IPS-11a (cell line): ENCODE results near the gene ATXN7L3.

ENCODE experiments used
- H3K4me3 ChIP-seq: one replicate; pipeline ENCODE4 v1.5.1; 2013; ENCODE audit warnings: low read depth, low read length, control low read depth

ATXN7L3 gene

DNA sequence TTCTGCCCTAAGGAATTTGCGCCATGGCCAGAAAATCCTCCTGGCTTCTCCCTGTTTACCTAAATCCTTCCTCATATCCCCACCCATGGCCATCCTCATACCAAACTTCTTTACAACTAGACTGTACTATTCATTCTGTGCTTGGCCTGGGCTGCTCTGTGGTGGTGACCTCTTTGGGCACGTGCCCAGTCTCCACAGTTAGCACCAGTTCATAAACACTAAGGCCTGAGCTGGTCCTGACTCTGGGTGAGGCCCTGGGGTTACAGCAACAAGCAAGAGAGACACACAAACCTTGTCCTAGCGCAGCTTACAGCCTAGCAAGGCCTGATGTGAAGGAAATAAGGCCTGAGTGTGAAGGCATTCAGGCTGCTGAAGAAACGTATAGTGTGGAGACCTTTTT lies 3.1 kb upstream of the ATXN7L3 start:
- H3K4me3 ChIP-seq = no peak overlapping the region

GRCh38 chr17:44200478-44201155 lies 933 bp upstream of the ATXN7L3 start:
- peak overlapping the region; percentile 72 for H3K4me3 ChIP-seq

DNA sequence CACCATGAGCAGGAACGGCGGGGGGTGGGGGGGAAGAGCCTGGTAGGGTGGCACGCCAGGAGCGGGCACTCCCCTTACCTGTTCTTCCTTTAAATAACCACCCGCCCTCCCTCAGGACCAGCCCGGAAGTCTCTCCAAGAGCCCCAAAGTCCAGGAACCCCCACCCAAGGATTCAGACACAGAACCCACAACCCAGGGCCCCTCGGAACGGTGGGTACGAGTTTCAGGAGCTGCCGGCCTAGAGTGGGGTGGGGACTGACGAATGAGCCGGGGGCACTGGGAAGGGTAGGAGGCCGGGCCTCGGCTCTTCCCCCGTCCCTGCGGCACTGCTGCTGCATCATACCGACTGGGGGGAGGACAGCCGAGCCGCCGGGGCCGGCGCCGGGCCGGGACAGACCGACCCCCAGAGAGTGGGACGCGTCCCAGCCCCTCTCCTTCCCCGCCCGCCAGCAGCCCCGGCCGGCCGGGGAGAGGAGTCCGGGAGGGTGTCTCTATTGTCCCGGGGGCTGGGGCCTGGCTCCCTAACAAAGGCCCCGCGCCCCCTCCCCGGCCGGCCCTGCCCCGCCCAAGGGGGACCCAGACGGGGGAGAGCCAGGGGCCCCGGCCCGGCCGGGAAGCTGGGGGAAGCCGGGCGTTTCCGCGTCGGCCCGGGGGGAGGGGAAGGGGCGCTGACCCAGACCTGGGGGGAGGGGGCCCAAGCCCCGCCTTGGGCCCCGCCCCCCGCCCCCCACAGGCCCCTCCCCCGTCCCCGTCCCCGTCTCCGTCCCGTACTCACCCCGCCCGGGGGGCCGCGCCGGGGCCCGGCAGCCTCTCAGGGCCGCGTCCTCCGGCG lies 747 bp downstream of the ATXN7L3 start:
- H3K4me3 ChIP-seq = peak overlapping the region; percentile 81

DNA sequence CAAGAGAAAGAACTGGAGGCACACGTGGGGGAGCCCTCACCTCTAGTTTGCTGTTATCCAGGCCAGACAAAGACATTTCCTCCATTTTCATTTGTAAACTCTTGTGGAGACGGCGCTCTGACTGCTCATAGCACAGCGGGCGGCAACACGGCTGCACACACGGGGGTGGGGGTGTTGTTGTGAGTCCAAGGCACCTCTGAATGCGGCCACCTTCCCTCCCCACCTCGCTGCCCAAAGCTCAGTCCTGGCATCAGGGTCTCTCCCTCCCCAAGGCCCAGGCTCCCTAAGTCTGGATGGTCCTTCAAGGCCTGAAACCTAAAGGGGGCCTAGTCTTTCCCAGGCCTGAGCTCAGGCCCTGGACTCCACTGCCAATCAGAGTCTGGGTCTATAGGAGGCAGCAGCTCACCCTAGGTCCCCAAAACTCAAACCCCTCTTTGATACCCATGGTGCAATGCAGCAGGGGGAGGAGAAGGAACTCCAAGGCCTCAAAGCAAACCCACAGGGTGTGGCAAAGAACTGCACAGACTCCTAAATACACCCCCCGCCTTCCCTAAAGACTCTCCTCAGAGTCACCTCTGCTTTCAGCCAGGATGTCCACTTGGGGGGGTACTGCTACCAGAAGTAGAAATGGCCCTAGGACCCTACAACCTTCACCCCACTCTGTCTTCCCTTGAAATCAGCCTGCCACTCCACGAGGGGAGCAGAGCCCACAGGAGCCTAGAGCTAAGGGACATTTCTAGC lies 1.5 kb downstream of the ATXN7L3 start:
- H3K4me3 ChIP-seq = peak overlapping the region; percentile 81

GRCh38 chr17:44197107-44197506 lies 2.6 kb downstream of the ATXN7L3 start:
- H3K4me3 ChIP-seq = no peak overlapping the region

GRCh38 chr17:44193326-44194084 lies 6.2 kb downstream of the ATXN7L3 start:
- no peak overlapping the region for H3K4me3 ChIP-seq

GRCh38 chr17:44192750-44193149 lies 6.9 kb downstream of the ATXN7L3 start:
- H3K4me3 ChIP-seq = no peak overlapping the region

DNA sequence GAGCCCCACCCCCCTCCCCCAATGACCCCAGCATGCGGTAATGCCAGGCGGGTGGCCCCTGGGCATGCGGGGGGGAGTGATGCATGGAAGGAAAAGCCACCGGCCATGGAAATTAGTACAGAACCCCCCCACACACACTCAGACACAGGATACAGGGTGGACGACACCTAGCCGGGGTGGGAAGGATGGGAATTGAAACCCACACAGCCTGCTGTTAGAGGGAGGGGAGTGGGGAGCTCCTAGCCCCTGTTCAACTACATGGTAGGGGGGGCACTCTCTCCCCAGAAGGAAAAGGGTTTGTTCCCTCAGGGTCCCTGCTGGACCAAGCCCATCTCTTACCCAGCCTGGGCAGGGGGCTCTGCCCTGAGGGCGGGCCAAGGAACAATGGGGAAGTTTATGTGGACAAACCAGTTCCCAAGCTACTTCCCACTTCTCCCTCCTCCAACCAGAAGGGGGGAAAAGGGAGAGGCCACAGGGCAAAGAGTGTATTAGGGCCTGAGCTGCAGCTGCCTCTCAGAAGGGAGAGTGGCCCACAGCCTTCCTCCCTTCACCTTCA lies 7.7 kb downstream of the ATXN7L3 start:
- no peak overlapping the region for H3K4me3 ChIP-seq

GRCh38 chr17:44191369-44191768 lies 8.3 kb downstream of the ATXN7L3 start:
- no peak overlapping the region for H3K4me3 ChIP-seq

DNA sequence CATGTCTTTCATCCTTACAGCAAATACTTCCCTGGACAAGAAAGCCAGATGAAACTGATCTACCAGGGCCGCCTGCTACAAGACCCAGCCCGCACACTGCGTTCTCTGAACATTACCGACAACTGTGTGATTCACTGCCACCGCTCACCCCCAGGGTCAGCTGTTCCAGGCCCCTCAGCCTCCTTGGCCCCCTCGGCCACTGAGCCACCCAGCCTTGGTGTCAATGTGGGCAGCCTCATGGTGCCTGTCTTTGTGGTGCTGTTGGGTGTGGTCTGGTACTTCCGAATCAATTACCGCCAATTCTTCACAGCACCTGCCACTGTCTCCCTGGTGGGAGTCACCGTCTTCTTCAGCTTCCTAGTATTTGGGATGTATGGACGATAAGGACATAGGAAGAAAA lies 9.2 kb downstream of the ATXN7L3 start:
- no peak overlapping the region for H3K4me3 ChIP-seq

DNA sequence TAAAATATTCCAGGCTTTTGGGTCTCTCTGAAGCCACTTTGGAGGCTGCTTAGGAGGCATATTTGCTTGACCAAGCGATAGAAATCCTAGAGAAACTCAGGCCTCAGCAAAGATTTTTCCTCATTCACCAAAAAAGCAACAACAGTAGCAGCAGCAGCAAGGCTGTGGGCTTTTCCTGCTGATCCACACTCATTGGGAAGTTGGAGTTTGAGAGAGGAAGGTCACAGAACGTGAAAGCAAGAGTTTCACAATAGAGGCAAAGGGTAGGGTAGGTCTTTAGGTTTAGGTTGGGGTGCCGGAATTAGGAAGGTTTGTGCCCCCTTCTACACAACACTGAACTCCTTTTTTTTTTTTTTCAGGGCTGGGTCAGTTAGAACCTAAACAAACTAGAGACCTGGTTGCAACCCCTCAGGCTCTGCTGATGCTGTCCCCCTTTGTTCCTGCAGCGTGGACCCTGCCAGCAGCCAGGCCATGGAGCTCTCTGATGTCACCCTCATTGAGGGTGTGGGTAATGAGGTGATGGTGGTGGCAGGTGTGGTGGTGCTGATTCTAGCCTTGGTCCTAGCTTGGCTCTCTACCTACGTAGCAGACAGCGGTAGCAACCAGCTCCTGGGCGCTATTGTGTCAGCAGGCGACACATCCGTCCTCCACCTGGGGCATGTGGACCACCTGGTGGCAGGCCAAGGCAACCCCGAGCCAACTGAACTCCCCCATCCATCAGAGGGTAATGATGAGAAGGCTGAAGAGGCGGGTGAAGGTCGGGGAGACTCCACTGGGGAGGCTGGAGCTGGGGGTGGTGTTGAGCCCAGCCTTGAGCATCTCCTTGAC lies 10.9 kb downstream of the ATXN7L3 start:
- no peak overlapping the region for H3K4me3 ChIP-seq

DNA sequence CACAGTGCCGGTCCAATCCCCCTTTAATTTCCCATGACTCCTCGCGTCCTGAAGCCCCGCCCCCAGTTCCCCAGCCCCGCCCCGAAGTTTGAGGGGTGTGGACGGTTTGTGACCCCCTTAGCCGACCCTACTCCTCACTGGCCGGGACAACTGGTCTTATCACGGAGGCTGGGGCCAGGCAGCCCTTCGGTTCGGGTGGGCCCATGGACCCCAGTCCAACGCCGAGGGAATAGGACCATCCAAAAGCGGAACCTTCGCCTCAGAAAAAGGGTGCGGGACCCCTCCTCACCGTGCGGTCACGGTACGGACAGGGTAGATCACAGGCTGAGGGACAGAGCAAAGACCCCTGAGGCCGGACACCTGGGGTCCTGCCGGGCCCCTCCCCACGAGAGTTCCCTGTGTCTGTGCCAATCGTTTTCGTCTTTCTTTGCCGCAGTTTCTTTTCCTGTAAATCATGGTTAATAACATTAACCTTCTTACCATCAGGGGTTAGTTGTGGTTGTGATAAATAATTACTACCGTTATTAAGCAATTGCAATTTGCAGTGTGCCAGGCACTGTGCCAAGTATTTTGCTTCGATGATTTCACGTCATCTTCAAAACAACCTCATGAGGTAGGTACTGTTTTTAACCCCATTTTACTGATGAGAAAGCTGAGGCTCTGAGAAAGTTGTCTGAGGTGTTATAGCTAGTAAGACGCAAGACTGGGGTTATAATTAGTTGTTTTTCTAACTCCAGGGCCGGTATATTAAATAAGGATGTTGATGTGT lies 12.4 kb downstream of the ATXN7L3 start:
- H3K4me3 ChIP-seq = peak overlapping the region; percentile 76

GRCh38 chr17:44186307-44187130 lies 13.2 kb downstream of the ATXN7L3 start, which contains the start of gene TMUB2:
TMUB2 (plus strand) TSS chr17:44186972; CDS start chr17:44187709, 737 bp downstream.
- H3K4me3 ChIP-seq = peak within 1 kb of the TSS; percentile 94

DNA sequence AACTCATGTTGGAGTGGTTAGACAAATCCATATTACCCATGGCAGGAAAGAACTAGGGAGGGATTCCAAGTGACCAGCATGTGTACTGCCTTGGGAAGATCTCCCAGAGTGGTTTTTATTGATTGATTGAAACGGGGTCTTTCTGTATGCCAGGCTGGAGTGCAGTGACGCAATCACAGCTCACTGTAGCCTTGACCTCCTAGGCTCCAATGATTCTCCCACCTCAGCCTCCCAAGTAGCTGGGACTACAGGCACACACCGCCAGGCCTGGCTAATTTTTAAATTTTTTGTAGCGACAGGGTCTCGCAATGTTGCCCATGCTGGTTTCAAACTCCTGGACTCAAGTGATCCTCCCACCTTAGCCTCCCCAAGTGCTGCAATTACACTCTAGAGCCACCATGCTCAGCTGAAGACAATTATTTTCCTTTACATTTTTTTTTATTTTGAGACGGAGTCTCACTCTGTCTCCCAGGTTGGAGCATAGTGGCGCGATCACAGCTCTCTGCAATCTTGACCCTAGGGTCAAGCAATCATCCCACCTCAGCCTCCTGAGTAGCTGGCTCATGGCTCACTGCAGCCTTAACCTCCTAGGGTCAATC lies 15.4 kb downstream of the ATXN7L3 start:
- H3K4me3 ChIP-seq = no peak overlapping the region

DNA sequence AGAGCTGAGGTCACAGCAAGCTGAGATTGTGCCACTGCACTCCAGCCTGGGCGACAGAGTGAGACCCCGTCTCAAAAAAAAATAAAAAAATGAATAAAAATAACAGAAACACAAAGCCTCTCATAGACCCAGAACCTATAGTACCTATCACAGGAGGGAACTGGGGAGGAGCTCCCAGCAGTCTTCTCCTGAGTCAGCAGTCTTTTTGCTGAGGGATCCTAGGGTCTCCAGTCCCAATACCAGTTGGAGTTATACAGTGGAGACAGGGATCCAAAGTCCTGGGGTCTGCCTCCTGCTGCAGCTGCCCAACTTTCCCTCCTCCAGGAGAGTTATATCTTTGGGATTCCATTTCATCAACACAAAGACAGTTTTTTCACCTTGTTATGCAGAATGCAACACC lies 16.7 kb downstream of the ATXN7L3 start:
- H3K4me3 ChIP-seq = no peak overlapping the region

- no peak overlapping the region for H3K4me3 ChIP-seq
Measured at GRCh38 chr17:44178133-44178532, 21.6 kb downstream of the ATXN7L3 start.

GRCh38 chr17:44177640-44178039 lies 22.0 kb downstream of the ATXN7L3 start:
- no peak overlapping the region for H3K4me3 ChIP-seq
